Measurements from ENCODE around the gene RNF150. TPM values are rescaled to one million over a fixed set of nuclear protein-coding genes. Genes with fewer than 3 reads are reported as not detected.
A peak's percentile ranks its signal among the peaks of the same experiment; 100 is the strongest.

Gene RNF150
- total RNA-seq, 1 experiment from 2014 or later, result not detected

GRCh38 chr4:141132072-141132708, 1.1 kb downstream of the RNF150 start:
- no peak for DNase-seq (ENCODE audit: low spot score)

GRCh38 chr4:141131723-141132071, 1.6 kb downstream of the RNF150 start:
- DNase-seq (ENCODE audit: low spot score), result no peak

GRCh38 chr4:141130947-141131605, 2.2 kb downstream of the RNF150 start:
- DNase-seq (ENCODE audit: low spot score), result no peak

- no peak for DNase-seq (ENCODE audit: low spot score)
These were observed 5.4 kb downstream of the RNF150 start for GRCh38 chr4:141127884-141128283.

- DNase-seq (ENCODE audit: low spot score), result no peak
These were observed 6.5 kb downstream of the RNF150 start for GRCh38 chr4:141126769-141127168.

- DNase-seq (ENCODE audit: low spot score), result no peak
These were observed 9.0 kb downstream of the RNF150 start for GRCh38 chr4:141124224-141124623.

- no peak for DNase-seq (ENCODE audit: low spot score)
These were observed 11.4 kb downstream of the RNF150 start for GRCh38 chr4:141121768-141122454.

- no peak for DNase-seq (ENCODE audit: low spot score)
These were observed 12.2 kb downstream of the RNF150 start for GRCh38 chr4:141121101-141121500.

GRCh38 chr4:141120036-141120593, 13.2 kb downstream of the RNF150 start:
- DNase-seq (ENCODE audit: low spot score), result no peak

GRCh38 chr4:141119071-141119470, 14.2 kb downstream of the RNF150 start:
- DNase-seq (ENCODE audit: low spot score), result no peak

GRCh38 chr4:141118381-141118780, 14.9 kb downstream of the RNF150 start:
- no peak for DNase-seq (ENCODE audit: low spot score)

- no peak for DNase-seq (ENCODE audit: low spot score)
These were observed 15.3 kb downstream of the RNF150 start for GRCh38 chr4:141117935-141118334.

GRCh38 chr4:141109983-141110382, 23.3 kb downstream of the RNF150 start:
- no peak for DNase-seq (ENCODE audit: low spot score)

- DNase-seq (ENCODE audit: low spot score), result no peak
These were observed 25.3 kb downstream of the RNF150 start for GRCh38 chr4:141107927-141108326.

- peak; percentile 4 for DNase-seq (ENCODE audit: low spot score)
These were observed 30.9 kb downstream of the RNF150 start for GRCh38 chr4:141102367-141102766.

- no peak for DNase-seq (ENCODE audit: low spot score)
These were observed 31.8 kb downstream of the RNF150 start for GRCh38 chr4:141101511-141101910.

GRCh38 chr4:141099326-141099725, 33.9 kb downstream of the RNF150 start:
- no peak for DNase-seq (ENCODE audit: low spot score)

- DNase-seq (ENCODE audit: low spot score), result no peak
These were observed 35.1 kb downstream of the RNF150 start for GRCh38 chr4:141098163-141098562.

GRCh38 chr4:141090473-141090872, 42.8 kb downstream of the RNF150 start:
- DNase-seq (ENCODE audit: low spot score), result no peak

- DNase-seq (ENCODE audit: low spot score), result no peak
These were observed 51.3 kb downstream of the RNF150 start for GRCh38 chr4:141081921-141082395.

- no peak for DNase-seq (ENCODE audit: low spot score)
These were observed 52.6 kb downstream of the RNF150 start for GRCh38 chr4:141080668-141081067.

GRCh38 chr4:141079393-141079930, 53.8 kb downstream of the RNF150 start:
- no peak for DNase-seq (ENCODE audit: low spot score)

Data from HT-29 (cell line).